Ishikawa (cell line): ENCODE results near the gene DLX2.

Source experiments
- EP300 ChIP-seq: IDR thresholded peaks from 2 replicates; pipeline ENCODE4 v1.6.1; 2012; ENCODE audit warnings: borderline replicate concordance
- MAX ChIP-seq: IDR thresholded peaks from 2 replicates; pipeline ENCODE4 v1.6.1; 2012
- TAF1 ChIP-seq: IDR thresholded peaks from 2 replicates; pipeline ENCODE4 v1.6.1; 2012; ENCODE audit warnings: low read depth, mild to moderate bottlenecking
- USF1 ChIP-seq: IDR thresholded peaks from 2 replicates; pipeline ENCODE4 v1.6.1; 2012

- TF ChIP-seq EP300, result 0 out of 2 replicates have a peak, but pooled peaks have one; percentile 6
- no peak for TF ChIP-seq USF1
- no peak for TF ChIP-seq TAF1
- TF ChIP-seq MAX, result no peak
Observed at GRCh38 chr2:172094294-172095145, 8.2 kb downstream of the DLX2 start.
